K562 (cell line): Measurements from ENCODE around the gene PYGM. TPM values are rescaled to one million over a fixed set of nuclear protein-coding genes. Genes with fewer than 3 reads are reported as not detected.

Experiments
- CTBP1 ChIP-seq: fragments of 450-650 bp; IDR thresholded peaks from 2 replicates; pipeline ENCODE4 v1.6.1; 2016; ENCODE audit warnings: borderline replicate concordance
- GATAD2A ChIP-seq: fragments of 450-650 bp; IDR thresholded peaks from 2 replicates; pipeline ENCODE4 v1.6.1; 2017
- GTF2E2 ChIP-seq: fragments of 200-800 bp; sonication (Bioruptor generic); IDR thresholded peaks from 2 replicates; pipeline ENCODE4 v1.6.1; 2016; ENCODE audit warnings: missing genetic modification characterization, missing compliant biosample characterization
- HMG20B ChIP-seq: fragments of 250-450 bp; sonication (Bioruptor Pico); IDR thresholded peaks from 2 replicates; pipeline ENCODE4 v1.5.0; 2021; ENCODE audit warnings: mild to moderate bottlenecking
- POLR2AphosphoS2 ChIP-seq: IDR thresholded peaks from 2 replicates; pipeline ENCODE4 v1.6.1; 2012; ENCODE audit warnings: low read length, improper control_type of control experiment
- RBM22 ChIP-seq: fragments of 200-400 bp; formaldehyde crosslinking; IDR thresholded peaks from 2 replicates; pipeline ENCODE4 v1.6.1; 2018; ENCODE audit warnings: low read length, low read depth; ENCODE audit not compliant: poor library complexity, severe bottlenecking
- RCOR1 ChIP-seq, 2 experiments: IDR thresholded peaks; 2 replicates each; pipeline ENCODE4 v1.6.1; 2012; ENCODE audit warnings: low read depth in 2 of 2, low read length in 2 of 2, borderline replicate concordance in 1 of 2, improper control_type of control experiment in 1 of 2
- SMAD4 ChIP-seq: fragments of 250-450 bp; sonication (Bioruptor Pico); conservative IDR thresholded peaks from 2 replicates; pipeline ENCODE4 v1.8.0; 2021; ENCODE audit warnings: inconsistent platforms, mild to moderate bottlenecking, moderate library complexity
- SP1 ChIP-seq: sonication (generic); formaldehyde crosslinking; IDR thresholded peaks from 2 replicates; pipeline ENCODE4 v1.8.1; 2022; ENCODE audit warnings: mild to moderate bottlenecking, missing genetic modification reagents
- TBP ChIP-seq: optimal IDR thresholded peaks from 2 replicates; pipeline ENCODE3; 2011; ENCODE audit warnings: low read depth, low read length, improper control_type of control experiment
- ZNF165 ChIP-seq: fragments of 250-450 bp; sonication (Bioruptor Pico); IDR thresholded peaks from 2 replicates; pipeline ENCODE4 v1.4.0; 2020; ENCODE audit warnings: borderline replicate concordance
- ZNF232 ChIP-seq: sonication (generic); formaldehyde crosslinking; IDR thresholded peaks from 2 replicates; pipeline ENCODE4 v1.8.0; 2022; ENCODE audit warnings: mild to moderate bottlenecking, missing genetic modification reagents
- ZNF785 ChIP-seq: fragments of 250-450 bp; sonication (Bioruptor Pico); IDR thresholded peaks from 2 replicates; pipeline ENCODE4 v1.4.0; 2020; ENCODE audit warnings: mild to moderate bottlenecking
- polyA plus RNA-seq, 8 experiments: library from polyadenylated mRNA; depleted of rRNA in 4 of 8; stranded (reverse) in 5 of 8; unstranded in 3 of 8; fragments of >200 nt; fragmentation: Nextera tagmentation in 2 of 8; fragmentation: Illumina TruSeq in 1 of 8; extraction: Ambion mirVana in 2 of 8; extraction: Trizol in 1 of 8; gene quantifications; 2 replicates each; pipeline versions ENCODE4 v1.2.1 to v1.2.3, GENCODE V29; 2011 to 2014; ENCODE audit warnings: inconsistent platforms in 1 of 8, missing spikeins in 1 of 8
- total RNA-seq, 7 experiments: library from RNA; depleted of rRNA in 6 of 7; stranded (reverse); fragments of >200 nt in 6 of 7; fragmentation: Illumina TruSeq in 2 of 7; extraction: Trizol in 2 of 7; gene quantifications; 2 replicates each; pipeline versions ENCODE4 v1.2.1 to v1.2.3, GENCODE V29; 2011 to 2021; ENCODE audit warnings: low replicate concordance in 1 of 7
- TF ChIP-seq, protein P1 (sequence below), 2 experiments: fragments of 450-650 bp in 1 of 2; IDR thresholded peaks; 2 replicates each; pipeline ENCODE4 v1.6.1; 2011 to 2017; ENCODE audit warnings: low read depth in 2 of 2, antibody characterized with exemption in 1 of 2, borderline replicate concordance in 1 of 2, low read length in 1 of 2, mild to moderate bottlenecking in 1 of 2, mixed read lengths in 1 of 2; ENCODE audit not compliant: control insufficient read depth in 1 of 2
- TF ChIP-seq, protein P2 (sequence below): fragments of 450-650 bp; formaldehyde crosslinking; IDR thresholded peaks from 2 replicates; pipeline ENCODE4 v1.4.0; 2020; ENCODE audit warnings: mild to moderate bottlenecking
- TF ChIP-seq, protein P3 (sequence below): fragments of 450-650 bp; IDR thresholded peaks from 2 replicates; pipeline ENCODE4 v1.6.1; 2016; ENCODE audit warnings: antibody characterized with exemption
- TF ChIP-seq, protein P4 (sequence below): fragments of 450-650 bp; IDR thresholded peaks from 2 replicates; pipeline ENCODE4 v1.6.1; 2018; ENCODE audit not compliant: partially characterized antibody

Gene PYGM
- total and polyA plus RNA-seq, 9 of the 15 experiments (the other 6 are each of a cell fraction or from before 2014, with no cell fraction given), result 0.07 to 1.5 (median 0.68) TPM

DNA sequence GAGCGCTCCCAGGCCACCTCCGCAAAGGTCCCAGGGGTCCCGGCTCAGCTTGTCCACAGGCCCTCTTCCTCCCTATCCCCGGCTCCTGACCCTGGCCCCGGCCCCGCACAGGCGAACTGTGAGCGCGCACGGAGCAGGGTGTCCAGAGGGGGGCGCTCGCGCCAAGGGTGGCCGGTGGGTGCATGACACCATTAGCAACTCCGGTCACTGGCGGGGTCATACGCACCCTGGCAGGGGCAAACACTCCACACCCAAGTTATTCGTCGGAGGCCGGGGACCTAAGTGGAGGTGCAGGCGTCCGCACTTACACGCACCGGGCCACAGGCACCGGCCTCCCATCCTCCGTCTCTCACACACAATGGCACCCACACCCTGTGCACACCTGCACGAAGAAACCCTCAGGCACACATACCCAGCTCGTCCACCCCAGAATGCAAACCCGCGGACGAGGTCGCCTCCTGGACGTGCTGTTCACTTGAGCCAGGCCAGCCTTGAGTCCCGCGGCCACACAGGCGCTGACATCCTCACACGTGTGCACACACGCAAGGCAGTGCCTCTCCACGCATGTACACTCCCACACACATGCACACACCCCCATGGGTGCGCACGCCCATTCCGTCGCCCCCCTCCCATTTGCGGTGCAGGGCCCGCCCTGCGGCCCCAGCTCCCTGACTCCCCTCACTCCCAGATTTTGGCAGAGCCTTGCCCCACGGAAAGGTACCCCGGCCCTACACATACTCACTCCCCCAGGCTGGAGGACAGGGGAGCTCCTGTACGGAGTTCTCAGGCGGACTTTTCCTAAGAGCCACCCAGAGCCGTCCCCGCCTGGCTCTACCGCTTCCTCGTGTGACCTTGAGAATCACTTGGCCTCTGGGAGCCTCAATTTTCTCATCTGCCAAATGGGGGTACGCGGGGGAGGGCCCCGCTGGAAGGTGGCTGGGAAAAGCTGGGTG, 15.9 kb downstream of the PYGM start, which contains the start of gene RASGRP2 (continued):
- TF ChIP-seq TBP (no peak), ZNF232 (CRISPR knock-in tag) (no peak), CTBP1 (peak; percentile 57), GTF2E2 (tag) (peak; percentile 76; the same call in 1 of the 2 replicates), GATAD2A (no peak), ZNF785 (CRISPR knock-in tag) (no peak), RBM22 (no peak), SMAD4 (CRISPR knock-in tag) (no peak; the same call in 1 of the 2 replicates), ZNF165 (no peak), SP1 (no peak; the same call in 1 of the 2 replicates), HMG20B (CRISPR knock-in tag) (no peak), RCOR1 (IDR thresholded peaks at IDR 0.05; ENCODE audit: borderline replicate concordance in 1 of 2, low read depth in 2 of 2, low read length in 2 of 2) (peak in 1 of 2 experiments; percentile 87; a peak in 2 of 4 replicates), POLR2AphosphoS2 (no peak)
- TF ChIP-seq, protein P1, sequence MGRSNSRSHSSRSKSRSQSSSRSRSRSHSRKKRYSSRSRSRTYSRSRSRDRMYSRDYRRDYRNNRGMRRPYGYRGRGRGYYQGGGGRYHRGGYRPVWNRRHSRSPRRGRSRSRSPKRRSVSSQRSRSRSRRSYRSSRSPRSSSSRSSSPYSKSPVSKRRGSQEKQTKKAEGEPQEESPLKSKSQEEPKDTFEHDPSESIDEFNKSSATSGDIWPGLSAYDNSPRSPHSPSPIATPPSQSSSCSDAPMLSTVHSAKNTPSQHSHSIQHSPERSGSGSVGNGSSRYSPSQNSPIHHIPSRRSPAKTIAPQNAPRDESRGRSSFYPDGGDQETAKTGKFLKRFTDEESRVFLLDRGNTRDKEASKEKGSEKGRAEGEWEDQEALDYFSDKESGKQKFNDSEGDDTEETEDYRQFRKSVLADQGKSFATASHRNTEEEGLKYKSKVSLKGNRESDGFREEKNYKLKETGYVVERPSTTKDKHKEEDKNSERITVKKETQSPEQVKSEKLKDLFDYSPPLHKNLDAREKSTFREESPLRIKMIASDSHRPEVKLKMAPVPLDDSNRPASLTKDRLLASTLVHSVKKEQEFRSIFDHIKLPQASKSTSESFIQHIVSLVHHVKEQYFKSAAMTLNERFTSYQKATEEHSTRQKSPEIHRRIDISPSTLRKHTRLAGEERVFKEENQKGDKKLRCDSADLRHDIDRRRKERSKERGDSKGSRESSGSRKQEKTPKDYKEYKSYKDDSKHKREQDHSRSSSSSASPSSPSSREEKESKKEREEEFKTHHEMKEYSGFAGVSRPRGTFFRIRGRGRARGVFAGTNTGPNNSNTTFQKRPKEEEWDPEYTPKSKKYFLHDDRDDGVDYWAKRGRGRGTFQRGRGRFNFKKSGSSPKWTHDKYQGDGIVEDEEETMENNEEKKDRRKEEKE (IDR thresholded peaks at IDR 0.05; ENCODE audit: borderline replicate concordance in 1 of 2, control insufficient read depth in 1 of 2, low read depth in 2 of 2, low read length in 1 of 2), result no peak
- TF ChIP-seq, protein P2, sequence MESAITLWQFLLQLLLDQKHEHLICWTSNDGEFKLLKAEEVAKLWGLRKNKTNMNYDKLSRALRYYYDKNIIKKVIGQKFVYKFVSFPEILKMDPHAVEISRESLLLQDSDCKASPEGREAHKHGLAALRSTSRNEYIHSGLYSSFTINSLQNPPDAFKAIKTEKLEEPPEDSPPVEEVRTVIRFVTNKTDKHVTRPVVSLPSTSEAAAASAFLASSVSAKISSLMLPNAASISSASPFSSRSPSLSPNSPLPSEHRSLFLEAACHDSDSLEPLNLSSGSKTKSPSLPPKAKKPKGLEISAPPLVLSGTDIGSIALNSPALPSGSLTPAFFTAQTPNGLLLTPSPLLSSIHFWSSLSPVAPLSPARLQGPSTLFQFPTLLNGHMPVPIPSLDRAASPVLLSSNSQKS (CRISPR knock-in tag), result no peak
- TF ChIP-seq, protein P3, sequence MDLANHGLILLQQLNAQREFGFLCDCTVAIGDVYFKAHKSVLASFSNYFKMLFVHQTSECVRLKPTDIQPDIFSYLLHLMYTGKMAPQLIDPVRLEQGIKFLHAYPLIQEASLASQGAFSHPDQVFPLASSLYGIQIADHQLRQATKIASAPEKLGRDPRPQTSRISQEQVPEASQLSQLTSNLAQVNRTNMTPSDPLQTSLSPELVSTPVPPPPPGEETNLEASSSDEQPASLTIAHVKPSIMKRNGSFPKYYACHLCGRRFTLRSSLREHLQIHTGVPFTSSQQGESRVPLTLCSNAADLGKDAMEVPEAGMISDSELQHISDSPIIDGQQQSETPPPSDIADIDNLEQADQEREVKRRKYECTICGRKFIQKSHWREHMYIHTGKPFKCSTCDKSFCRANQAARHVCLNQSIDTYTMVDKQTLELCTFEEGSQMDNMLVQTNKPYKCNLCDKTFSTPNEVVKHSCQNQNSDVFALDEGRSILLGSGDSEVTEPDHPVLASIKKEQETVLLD, result peak; percentile 65
- TF ChIP-seq, protein P4, sequence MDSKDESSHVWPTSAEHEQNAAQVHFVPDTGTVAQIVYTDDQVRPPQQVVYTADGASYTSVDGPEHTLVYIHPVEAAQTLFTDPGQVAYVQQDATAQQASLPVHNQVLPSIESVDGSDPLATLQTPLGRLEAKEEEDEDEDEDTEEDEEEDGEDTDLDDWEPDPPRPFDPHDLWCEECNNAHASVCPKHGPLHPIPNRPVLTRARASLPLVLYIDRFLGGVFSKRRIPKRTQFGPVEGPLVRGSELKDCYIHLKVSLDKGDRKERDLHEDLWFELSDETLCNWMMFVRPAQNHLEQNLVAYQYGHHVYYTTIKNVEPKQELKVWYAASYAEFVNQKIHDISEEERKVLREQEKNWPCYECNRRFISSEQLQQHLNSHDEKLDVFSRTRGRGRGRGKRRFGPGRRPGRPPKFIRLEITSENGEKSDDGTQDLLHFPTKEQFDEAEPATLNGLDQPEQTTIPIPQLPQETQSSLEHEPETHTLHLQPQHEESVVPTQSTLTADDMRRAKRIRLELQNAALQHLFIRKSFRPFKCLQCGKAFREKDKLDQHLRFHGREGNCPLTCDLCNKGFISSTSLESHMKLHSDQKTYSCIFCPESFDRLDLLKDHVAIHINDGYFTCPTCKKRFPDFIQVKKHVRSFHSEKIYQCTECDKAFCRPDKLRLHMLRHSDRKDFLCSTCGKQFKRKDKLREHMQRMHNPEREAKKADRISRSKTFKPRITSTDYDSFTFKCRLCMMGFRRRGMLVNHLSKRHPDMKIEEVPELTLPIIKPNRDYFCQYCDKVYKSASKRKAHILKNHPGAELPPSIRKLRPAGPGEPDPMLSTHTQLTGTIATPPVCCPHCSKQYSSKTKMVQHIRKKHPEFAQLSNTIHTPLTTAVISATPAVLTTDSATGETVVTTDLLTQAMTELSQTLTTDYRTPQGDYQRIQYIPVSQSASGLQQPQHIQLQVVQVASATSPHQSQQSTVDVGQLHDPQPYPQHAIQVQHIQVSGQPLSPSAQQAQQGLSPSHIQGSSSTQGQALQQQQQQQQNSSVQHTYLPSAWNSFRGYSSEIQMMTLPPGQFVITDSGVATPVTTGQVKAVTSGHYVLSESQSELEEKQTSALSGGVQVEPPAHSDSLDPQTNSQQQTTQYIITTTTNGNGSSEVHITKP, result peak; percentile 54
